ENCODE measurements around the gene EEFSEC.

- no peak for TF ChIP-seq POLR2AphosphoS5 (IDR thresholded peaks at IDR 0.05)
- TF ChIP-seq POLR2A (IDR thresholded peaks at IDR 0.05) = no peak
- TF ChIP-seq CTCF (IDR thresholded peaks at IDR 0.05 in 8 of 11, conservative IDR thresholded peaks at IDR 0.05 in 3 of 11) = no peak
Measured at GRCh38 chr3:128328546-128329458, 175.5 kb downstream of the EEFSEC start.
